ENCODE measurements around the gene IQGAP2. TPM values are rescaled to one million over a fixed set of nuclear protein-coding genes. Genes with fewer than 3 reads are reported as not detected.

The IQGAP2 gene
- total RNA-seq, 1 experiment from 2014 or later, result 0.59 TPM

DNA sequence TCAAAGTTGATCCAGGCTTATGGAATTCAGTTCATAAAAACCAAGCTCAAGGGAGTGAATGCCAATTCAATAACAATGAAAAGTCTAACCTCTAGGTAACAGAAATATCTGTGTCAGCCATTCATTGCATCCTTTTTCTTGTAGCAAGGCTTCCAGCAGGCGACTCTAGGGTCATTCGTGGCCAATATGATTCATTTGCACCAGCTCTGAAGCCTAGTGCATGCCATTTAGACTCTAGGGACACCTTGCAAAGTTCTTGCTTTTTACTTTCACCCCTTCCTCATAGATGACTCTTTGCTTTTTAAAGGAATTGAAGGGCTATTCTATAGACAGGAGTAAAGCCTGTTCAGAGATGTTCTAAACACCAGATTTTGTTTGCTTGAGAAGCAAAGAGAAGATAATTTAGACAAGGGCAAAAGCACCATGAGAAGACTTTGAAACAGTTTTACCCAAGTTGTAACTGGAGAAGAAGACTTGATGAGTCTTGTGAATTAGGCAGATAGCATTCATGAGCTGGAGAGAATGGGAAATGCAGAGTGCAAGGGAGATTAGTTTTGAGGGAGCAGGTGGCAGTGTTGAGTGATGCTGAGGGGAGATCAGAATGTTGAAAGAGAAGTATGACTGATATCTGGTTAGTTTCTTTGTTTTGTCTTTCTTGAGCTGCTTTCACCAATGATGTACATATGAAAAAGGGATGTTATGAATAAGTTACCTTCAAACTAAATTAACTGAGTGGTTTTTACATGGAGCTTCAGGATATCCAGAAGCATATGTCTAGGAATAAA, 125.7 kb downstream of the IQGAP2 start:
- no peak for TF ChIP-seq SIN3A (IDR thresholded peaks at IDR 0.05; ENCODE audit: borderline replicate concordance, insufficient read depth, low read depth, low read length)
- TF ChIP-seq POLR2AphosphoS5 (IDR thresholded peaks at IDR 0.05; ENCODE audit: low read depth, low read length), result no peak
- TF ChIP-seq, protein P1, sequence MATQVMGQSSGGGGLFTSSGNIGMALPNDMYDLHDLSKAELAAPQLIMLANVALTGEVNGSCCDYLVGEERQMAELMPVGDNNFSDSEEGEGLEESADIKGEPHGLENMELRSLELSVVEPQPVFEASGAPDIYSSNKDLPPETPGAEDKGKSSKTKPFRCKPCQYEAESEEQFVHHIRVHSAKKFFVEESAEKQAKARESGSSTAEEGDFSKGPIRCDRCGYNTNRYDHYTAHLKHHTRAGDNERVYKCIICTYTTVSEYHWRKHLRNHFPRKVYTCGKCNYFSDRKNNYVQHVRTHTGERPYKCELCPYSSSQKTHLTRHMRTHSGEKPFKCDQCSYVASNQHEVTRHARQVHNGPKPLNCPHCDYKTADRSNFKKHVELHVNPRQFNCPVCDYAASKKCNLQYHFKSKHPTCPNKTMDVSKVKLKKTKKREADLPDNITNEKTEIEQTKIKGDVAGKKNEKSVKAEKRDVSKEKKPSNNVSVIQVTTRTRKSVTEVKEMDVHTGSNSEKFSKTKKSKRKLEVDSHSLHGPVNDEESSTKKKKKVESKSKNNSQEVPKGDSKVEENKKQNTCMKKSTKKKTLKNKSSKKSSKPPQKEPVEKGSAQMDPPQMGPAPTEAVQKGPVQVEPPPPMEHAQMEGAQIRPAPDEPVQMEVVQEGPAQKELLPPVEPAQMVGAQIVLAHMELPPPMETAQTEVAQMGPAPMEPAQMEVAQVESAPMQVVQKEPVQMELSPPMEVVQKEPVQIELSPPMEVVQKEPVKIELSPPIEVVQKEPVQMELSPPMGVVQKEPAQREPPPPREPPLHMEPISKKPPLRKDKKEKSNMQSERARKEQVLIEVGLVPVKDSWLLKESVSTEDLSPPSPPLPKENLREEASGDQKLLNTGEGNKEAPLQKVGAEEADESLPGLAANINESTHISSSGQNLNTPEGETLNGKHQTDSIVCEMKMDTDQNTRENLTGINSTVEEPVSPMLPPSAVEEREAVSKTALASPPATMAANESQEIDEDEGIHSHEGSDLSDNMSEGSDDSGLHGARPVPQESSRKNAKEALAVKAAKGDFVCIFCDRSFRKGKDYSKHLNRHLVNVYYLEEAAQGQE (IDR thresholded peaks at IDR 0.05; ENCODE audit: insufficient read depth in 1 of 2, low read depth in 2 of 2, low read length in 1 of 2), result no peak
- TF ChIP-seq, protein P2, sequence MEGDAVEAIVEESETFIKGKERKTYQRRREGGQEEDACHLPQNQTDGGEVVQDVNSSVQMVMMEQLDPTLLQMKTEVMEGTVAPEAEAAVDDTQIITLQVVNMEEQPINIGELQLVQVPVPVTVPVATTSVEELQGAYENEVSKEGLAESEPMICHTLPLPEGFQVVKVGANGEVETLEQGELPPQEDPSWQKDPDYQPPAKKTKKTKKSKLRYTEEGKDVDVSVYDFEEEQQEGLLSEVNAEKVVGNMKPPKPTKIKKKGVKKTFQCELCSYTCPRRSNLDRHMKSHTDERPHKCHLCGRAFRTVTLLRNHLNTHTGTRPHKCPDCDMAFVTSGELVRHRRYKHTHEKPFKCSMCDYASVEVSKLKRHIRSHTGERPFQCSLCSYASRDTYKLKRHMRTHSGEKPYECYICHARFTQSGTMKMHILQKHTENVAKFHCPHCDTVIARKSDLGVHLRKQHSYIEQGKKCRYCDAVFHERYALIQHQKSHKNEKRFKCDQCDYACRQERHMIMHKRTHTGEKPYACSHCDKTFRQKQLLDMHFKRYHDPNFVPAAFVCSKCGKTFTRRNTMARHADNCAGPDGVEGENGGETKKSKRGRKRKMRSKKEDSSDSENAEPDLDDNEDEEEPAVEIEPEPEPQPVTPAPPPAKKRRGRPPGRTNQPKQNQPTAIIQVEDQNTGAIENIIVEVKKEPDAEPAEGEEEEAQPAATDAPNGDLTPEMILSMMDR (IDR thresholded peaks at IDR 0.05), result no peak
- TF ChIP-seq TCF7L2 (IDR thresholded peaks at IDR 0.05; ENCODE audit: low read depth, low read length), result no peak
- no peaks in the 10 kb centered on the region for H3K4me1 ChIP-seq (ENCODE audit: control insufficient read depth, insufficient read depth, low read length)
- ChIA-PET CTCF (interaction anchor here (0.6 kb wide), 1 partner anchor 115 kb away, joined by 4 read pairs; no protein-coding TSS in a partner anchor), POLR2A (no interaction called here)
- H3K9me3 ChIP-seq (ENCODE audit: control insufficient read depth, insufficient read depth, low read depth, low read length), result no peaks in the 10 kb centered on the region
- no peak overlapping the region for H3K4me3 ChIP-seq (ENCODE audit: low read depth in 2 of 2, low read length in 2 of 2)
- ATAC-seq, result no peak
- H3K27ac ChIP-seq (ENCODE audit: low read length), result no peak overlapping the region
- DNase-seq (ENCODE audit: low read depth, low spot score), result no peak
- H3K27me3 ChIP-seq (ENCODE audit: control insufficient read depth, insufficient read depth, low read length), result peaks cover 8% of the 10 kb centered on the region
- no TSS peak for BruUV-seq (replicated peaks)
- H3K36me3 ChIP-seq (ENCODE audit: control insufficient read depth, insufficient read depth, low read length), result no peaks in the 10 kb centered on the region
- intact Hi-C loops (cut with micrococcal nuclease; ENCODE audit: unreplicated experiment) (no loop called here), in situ Hi-C loops (cut with HindIII; ENCODE audit: low pct_unique_long_range_greater_than_20kb, low sequenced_read_pairs) (no loop called here)

DNA sequence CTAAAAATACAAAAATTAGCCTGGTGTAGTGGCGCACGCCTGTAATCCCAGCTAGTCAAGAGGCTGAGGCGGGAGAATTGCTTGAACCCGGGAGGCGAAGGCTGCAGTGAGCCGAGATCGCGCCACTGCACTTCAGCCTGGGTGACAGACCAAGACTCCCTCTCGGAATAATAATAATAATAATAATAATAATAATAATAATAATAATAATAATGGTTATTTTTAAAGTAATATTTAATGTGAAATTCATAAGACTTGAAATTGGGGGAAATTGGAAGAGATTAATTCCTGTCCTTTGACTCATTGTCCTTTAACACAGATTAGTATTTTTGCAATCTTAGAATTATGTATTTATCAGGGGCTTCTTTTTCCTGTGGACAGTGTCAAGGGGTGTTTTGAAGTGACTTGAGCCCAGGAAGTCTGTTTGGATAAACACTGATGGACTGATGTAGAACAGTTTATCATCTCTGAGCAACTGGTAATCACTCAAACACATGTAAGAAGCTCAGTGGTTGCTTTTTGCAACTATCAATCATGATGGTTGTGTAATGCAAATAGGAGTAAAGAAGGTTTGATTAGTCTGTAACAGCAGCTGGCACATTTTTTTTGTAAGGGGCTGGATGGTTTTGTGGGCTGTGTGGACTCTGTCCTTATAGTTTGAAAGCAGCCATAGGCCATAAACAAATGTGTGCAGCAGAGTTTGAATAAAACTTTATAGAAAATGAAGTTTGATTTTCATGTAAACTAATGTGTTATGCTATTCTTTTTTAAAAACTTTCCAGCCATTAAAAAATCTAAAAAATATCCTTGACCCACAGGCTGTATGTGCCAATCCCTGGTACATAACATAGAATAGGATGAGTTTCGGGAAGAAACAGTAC, 126.6 kb downstream of the IQGAP2 start:
- TF ChIP-seq, protein P1 (IDR thresholded peaks at IDR 0.05; ENCODE audit: insufficient read depth in 1 of 2, low read depth in 2 of 2, low read length in 1 of 2), result no peak
- TF ChIP-seq POLR2AphosphoS5 (IDR thresholded peaks at IDR 0.05; ENCODE audit: low read depth, low read length) (no peak), TCF7L2 (IDR thresholded peaks at IDR 0.05; ENCODE audit: low read depth, low read length) (no peak), SIN3A (IDR thresholded peaks at IDR 0.05; ENCODE audit: borderline replicate concordance, insufficient read depth, low read depth, low read length) (no peak)
- TF ChIP-seq, protein P2 (IDR thresholded peaks at IDR 0.05), result no peak
- ChIA-PET CTCF (interaction anchor here (0.6 kb wide), 1 partner anchor 114 kb away, joined by 4 read pairs; no protein-coding TSS in a partner anchor), POLR2A (no interaction called here)
- ATAC-seq (no peak), DNase-seq (ENCODE audit: low read depth, low spot score) (no peak)
- Histone ChIP-seq H3K9me3 (ENCODE audit: control insufficient read depth, insufficient read depth, low read depth, low read length) (no peaks in the 10 kb centered on the region), H3K4me1 (ENCODE audit: control insufficient read depth, insufficient read depth, low read length) (no peaks in the 10 kb centered on the region), H3K27ac (ENCODE audit: low read length) (no peak overlapping the region), H3K36me3 (ENCODE audit: control insufficient read depth, insufficient read depth, low read length) (no peaks in the 10 kb centered on the region), H3K27me3 (ENCODE audit: control insufficient read depth, insufficient read depth, low read length) (peaks cover 8% of the 10 kb centered on the region), H3K4me3 (ENCODE audit: low read depth in 2 of 2, low read length in 2 of 2) (no peak overlapping the region)
- no TSS peak for BruUV-seq (replicated peaks)
- in situ Hi-C loops (cut with HindIII; ENCODE audit: low pct_unique_long_range_greater_than_20kb, low sequenced_read_pairs), result no loop called here
- intact Hi-C loops (cut with micrococcal nuclease; ENCODE audit: unreplicated experiment), result no loop called here
